ENCODE measurements around the gene PQBP1. TPM values are rescaled to one million over a fixed set of nuclear protein-coding genes. Genes with fewer than 3 reads are reported as not detected.

PQBP1 gene
- total and polyA plus RNA-seq, 4 donors: 22.0 to 44.3 (median 37.3) TPM

GRCh38 chrX:48909703-48910294, 12.1 kb downstream of the PQBP1 start:
- H3K9me3 ChIP-seq (ENCODE audit: control insufficient read depth in 4 of 4, low read length in 3 of 4): no peaks in the 10 kb centered on the region
- no peak overlapping the region for H3K4me3 ChIP-seq (ENCODE audit: low read depth in 1 of 3, low read length in 3 of 3)
- DNase-seq (ENCODE audit: low spot score): no peak
- peaks cover 0 to 20% (median 7%) of the 10 kb centered on the region in 4 donors for H3K36me3 ChIP-seq (ENCODE audit: control insufficient read depth in 4 of 4, insufficient read depth in 3 of 4, low read depth in 1 of 4, low read length in 3 of 4)
- H3K4me1 ChIP-seq (ENCODE audit: control insufficient read depth in 4 of 4, insufficient read depth in 4 of 4, low read length in 3 of 4): peaks cover 4 to 13% (median 12%) of the 10 kb centered on the region in 4 donors
- 98% methylated on average over 17 of the region's 17 CpGs for WGBS
- no peak overlapping the region for H3K9ac ChIP-seq (ENCODE audit: low read depth in 1 of 2, low read length in 2 of 2)
- TF ChIP-seq YY1 (IDR thresholded peaks at IDR 0.05) (no peak), HNF4A (conservative IDR thresholded peaks at IDR 0.05) (no peak), EGR1 (IDR thresholded peaks at IDR 0.05; ENCODE audit: low read depth in 2 of 2) (no peak), HNF4G (IDR thresholded peaks at IDR 0.05) (no peak), NR2F2 (IDR thresholded peaks at IDR 0.05) (no peak), RXRA (IDR thresholded peaks at IDR 0.05) (no peak), ATF3 (IDR thresholded peaks at IDR 0.05) (no peak), FOXA1 (IDR thresholded peaks at IDR 0.05) (no peak), MAX (IDR thresholded peaks at IDR 0.05) (no peak), TAF1 (conservative IDR thresholded peaks at IDR 0.05) (no peak), CTCF (IDR thresholded peaks at IDR 0.05; ENCODE audit: low read depth, low read length, missing input control) (no peak), GABPA (IDR thresholded peaks at IDR 0.05 in 1 of 2, conservative IDR thresholded peaks at IDR 0.05 in 1 of 2) (no peak), JUND (IDR thresholded peaks at IDR 0.05) (no peak), SP1 (IDR thresholded peaks at IDR 0.05) (no peak), REST (IDR thresholded peaks at IDR 0.05) (no peak), ZBTB33 (IDR thresholded peaks at IDR 0.05) (no peak), FOXA2 (IDR thresholded peaks at IDR 0.05) (no peak), RAD21 (IDR thresholded peaks at IDR 0.05) (no peak)
- no peaks in the 10 kb centered on the region for H3K27me3 ChIP-seq (ENCODE audit: control insufficient read depth in 4 of 4, insufficient read depth in 4 of 4, low read length in 3 of 4)
- no peak overlapping the region for H3K27ac ChIP-seq (ENCODE audit: low read depth in 1 of 2, low read length in 2 of 2)

Data from liver (tissue), 9 donors.